K562 (cell line): ENCODE results near the gene SPAG16. TPM values are rescaled to one million over a fixed set of nuclear protein-coding genes. Genes with fewer than 3 reads are reported as not detected.

Experiments used
- ATAC-seq: fragments of 200-7000 bp; cut with Tn5 transposase; 3 replicates; pipeline ENCODE4 v1.9.1; 2020; ENCODE audit warnings: moderate library complexity
- BruUV-seq: library from RNA; stranded (reverse); fragments of 400-500 nt; replicated peaks from 2 replicates; lab custom pipeline; 2021; lab: Mats Ljungman, UMichigan
- CTCF ChIA-PET: fragments of 300-600 bp; formaldehyde crosslinking; extraction: SDS; loops from one replicate; lab custom pipeline; 2021; ENCODE audit warnings: low intra/inter-chr PET ratio; lab: Yijun Ruan, JAX
- POLR2A ChIA-PET: fragments of 300-600, 350-650 bp; sonication (Branson Sonifier 250); formaldehyde crosslinking; extraction: SDS; loops from one replicate; lab custom pipeline; 2021; ENCODE audit warnings: antibody characterized with exemption, inconsistent platforms; lab: Yijun Ruan, JAX
- DNase-seq, 4 experiments: peaks; one replicate each; pipeline versions ENCODE4 v3.0.0 to v3.0.0-alpha.2; 2011 to 2018; ENCODE audit warnings: low spot score in 3 of 4, mixed read lengths in 3 of 4; ENCODE audit errors: extremely low read depth in 1 of 4
- FAIRE-seq: peaks from 2 replicates; lab custom pipeline; 2011; peaks lifted over from hg19 to GRCh38; lab: Jason Lieb, UNC
- H2AFZ ChIP-seq: 2 replicates; pipeline ENCODE4 v1.6.0; 2011; ENCODE audit warnings: low read depth, low read length, control low read depth, inconsistent platforms
- H3K27ac ChIP-seq: fragments of 200-600 bp; 3 replicates; pipeline ENCODE4 v1.8.0; 2011; ENCODE audit warnings: low read depth, mild to moderate bottlenecking, control low read depth, inconsistent platforms, low read length, moderate library complexity, mixed read lengths; ENCODE audit errors: extremely low read depth
- H3K27me3 ChIP-seq, 2 experiments: fragments of 300-600 bp in 1 of 2; 2 replicates in 1 of 2; 3 replicates in 1 of 2; pipeline versions ENCODE4 v1.6.0 to v1.8.0; 2011; ENCODE audit warnings: inconsistent platforms in 2 of 2, low read length in 2 of 2, mild to moderate bottlenecking in 1 of 2, mixed read lengths in 1 of 2, moderate library complexity in 1 of 2; ENCODE audit not compliant: control insufficient read depth in 2 of 2, insufficient read depth in 2 of 2
- H3K36me3 ChIP-seq: fragments of 300-600 bp; 3 replicates; pipeline ENCODE4 v1.8.0; 2011; ENCODE audit warnings: mild to moderate bottlenecking, low read length, inconsistent platforms; ENCODE audit not compliant: control insufficient read depth, insufficient read depth
- H3K4me1 ChIP-seq, 2 experiments: fragments of 200-600 bp in 1 of 2; replicated peaks in 1 of 2; 2 replicates in 1 of 2; 3 replicates in 1 of 2; pipeline versions ENCODE4 v1.5.1 to v1.8.0; 2011; ENCODE audit warnings: inconsistent platforms in 2 of 2, low read length in 2 of 2, mild to moderate bottlenecking in 1 of 2, mixed read lengths in 1 of 2, moderate library complexity in 1 of 2; ENCODE audit not compliant: control insufficient read depth in 2 of 2, insufficient read depth in 2 of 2
- H3K4me2 ChIP-seq: 2 replicates; pipeline ENCODE4 v1.6.1; 2011; ENCODE audit warnings: low read length, control low read depth, inconsistent platforms, mixed read lengths; ENCODE audit not compliant: insufficient read depth
- H3K4me3 ChIP-seq: fragments of 200-600 bp; sonication (generic), shearing (Covaris generic); 2 replicates; pipeline ENCODE4 v1.5.1; 2016; ENCODE audit warnings: control low read depth, inconsistent platforms
- H3K79me2 ChIP-seq: fragments of 200-600 bp; 3 replicates; pipeline ENCODE4 v1.8.0; 2011; ENCODE audit warnings: low read length, inconsistent platforms; ENCODE audit not compliant: control insufficient read depth, insufficient read depth
- H3K9ac ChIP-seq, 2 experiments: 2 replicates each; pipeline versions ENCODE4 v1.6.0 to v1.6.1; 2011; ENCODE audit warnings: low read depth in 2 of 2, low read length in 2 of 2, control low read depth in 1 of 2, inconsistent platforms in 1 of 2, mild to moderate bottlenecking in 1 of 2, mixed read lengths in 1 of 2; ENCODE audit not compliant: insufficient read depth in 1 of 2
- H3K9me1 ChIP-seq: one replicate; pipeline ENCODE4 v1.6.0; 2011; ENCODE audit warnings: inconsistent platforms, mild to moderate bottlenecking, low read length, moderate library complexity; ENCODE audit not compliant: control insufficient read depth, insufficient read depth
- H3K9me3 ChIP-seq: replicated peaks from 2 replicates; pipeline ENCODE4 v1.5.1; 2011; ENCODE audit warnings: low read depth, low read length, inconsistent platforms; ENCODE audit not compliant: control insufficient read depth, insufficient read depth
- H4K20me1 ChIP-seq: replicated peaks from 2 replicates; pipeline ENCODE4 v1.6.1; 2011; ENCODE audit warnings: low read length, inconsistent platforms, mixed read lengths; ENCODE audit not compliant: control insufficient read depth, insufficient read depth
- AFF4 ChIP-seq: sonication (generic); formaldehyde crosslinking; IDR thresholded peaks from 2 replicates; pipeline ENCODE4 v1.8.0; 2023; ENCODE audit warnings: mild to moderate bottlenecking, missing genetic modification reagents
- ELK1 ChIP-seq: sonication (generic); formaldehyde crosslinking; IDR thresholded peaks from 2 replicates; pipeline ENCODE4 v1.8.1; 2022; ENCODE audit warnings: missing genetic modification reagents
- IRF9 ChIP-seq: fragments of 450-650 bp; IDR thresholded peaks from 2 replicates; pipeline ENCODE4 v1.6.1; 2016; ENCODE audit warnings: missing biosample characterization, missing genetic modification characterization
- JUNB ChIP-seq: fragments of 450-650 bp; formaldehyde crosslinking; conservative IDR thresholded peaks from 2 replicates; pipeline ENCODE4 v1.4.0; 2020; ENCODE audit warnings: mild to moderate bottlenecking
- NCOA4 ChIP-seq: fragments of 450-650 bp; IDR thresholded peaks from 2 replicates; pipeline ENCODE4 v1.6.1; 2018; ENCODE audit warnings: mild to moderate bottlenecking; ENCODE audit not compliant: partially characterized antibody
- PATZ1 ChIP-seq: fragments of 250-450 bp; sonication (Bioruptor Pico); IDR thresholded peaks from 2 replicates; pipeline ENCODE4 v1.5.0; 2020; ENCODE audit warnings: mild to moderate bottlenecking, borderline replicate concordance
- PKNOX1 ChIP-seq: fragments of 450-650 bp; IDR thresholded peaks from 2 replicates; pipeline ENCODE4 v1.6.1; 2016
- SRSF9 ChIP-seq: fragments of 200-400 bp; formaldehyde crosslinking; IDR thresholded peaks from 2 replicates; pipeline ENCODE4 v1.6.1; 2017; ENCODE audit warnings: low read depth, low read length, borderline replicate concordance
- TFE3 ChIP-seq: fragments of 450-650 bp; formaldehyde crosslinking; IDR thresholded peaks from 2 replicates; pipeline ENCODE4 v1.4.0; 2020; ENCODE audit warnings: mild to moderate bottlenecking, mixed read lengths
- ZKSCAN1 ChIP-seq: fragments of 150-350 bp; IDR thresholded peaks from 2 replicates; pipeline ENCODE4 v1.6.1; 2016; ENCODE audit warnings: low read depth, low read length
- ZNF589 ChIP-seq: fragments of 200-800 bp; sonication (Bioruptor generic); IDR thresholded peaks from 2 replicates; pipeline ENCODE4 v1.6.1; 2016; ENCODE audit warnings: low read depth, missing genetic modification characterization, missing compliant biosample characterization
- whole genome bisulfite sequencing: fragments of 100-300 bp; shearing (Covaris generic); methylation state at CpG from one replicate; pipeline ENCODE4 v1.1.6; 2016; ENCODE audit warnings: low coverage, mixed read lengths; ENCODE audit not compliant: insufficient coverage; ENCODE audit errors: missing lambda C conversion rate; 5-methylcytosine and 5-hydroxymethylcytosine counted together
- in situ Hi-C: fragments of 300-500 bp; cut with MboI; formaldehyde crosslinking; loops from 4 replicates; pipeline ENCODE4 v1.15.0; 2018; ENCODE audit warnings: inconsistent platforms, mixed read lengths
- intact Hi-C: fragments of 100-400 bp; cut with micrococcal nuclease; formaldehyde crosslinking; loops from 2 replicates; pipeline ENCODE4 v1.14.2; 2022
- polyA plus RNA-seq, 8 experiments: library from polyadenylated mRNA; depleted of rRNA in 4 of 8; stranded (reverse) in 5 of 8; unstranded in 3 of 8; fragments of >200 nt; fragmentation: Nextera tagmentation in 2 of 8; fragmentation: Illumina TruSeq in 1 of 8; extraction: Ambion mirVana in 2 of 8; extraction: Trizol in 1 of 8; gene quantifications; 2 replicates each; pipeline versions ENCODE4 v1.2.1 to v1.2.3, GENCODE V29; 2011 to 2014; ENCODE audit warnings: inconsistent platforms in 1 of 8, missing spikeins in 1 of 8
- total RNA-seq, 7 experiments: library from RNA; depleted of rRNA in 6 of 7; stranded (reverse); fragments of >200 nt in 6 of 7; fragmentation: Illumina TruSeq in 2 of 7; extraction: Trizol in 2 of 7; gene quantifications; 2 replicates each; pipeline versions ENCODE4 v1.2.1 to v1.2.3, GENCODE V29; 2011 to 2021; ENCODE audit warnings: low replicate concordance in 1 of 7

SPAG16 gene
- total and polyA plus RNA-seq, 9 of the 15 experiments (the other 6 are each of a cell fraction or from before 2014, with no cell fraction given), result 0.98 to 5.9 (median 3.5) TPM

GRCh38 chr2:214192711-214193110 lies 908.4 kb downstream of the SPAG16 start:
- H3K36me3 ChIP-seq, result no peaks in the 10 kb centered on the region
- no peaks in the 10 kb centered on the region for H3K79me2 ChIP-seq
- BruUV-seq, result no TSS peak
- no peak overlapping the region for H3K4me2 ChIP-seq
- no peaks in the 10 kb centered on the region for H3K27me3 ChIP-seq
- intact Hi-C loops, result no loop called here
- H3K27ac ChIP-seq, result no peak overlapping the region
- H3K4me3 ChIP-seq, result no peak overlapping the region
- H3K4me1 ChIP-seq, result no peaks in the 10 kb centered on the region
- DNase-seq, result no peak
- FAIRE-seq, result no peak
- no peaks in the 10 kb centered on the region for H3K9me1 ChIP-seq
- no peak overlapping the region for H3K9ac ChIP-seq
- in situ Hi-C loops, result no loop called here
- CTCF ChIA-PET, result no interaction called here
- WGBS, result 0% methylated on average over 3 of the region's 3 CpGs
- no peaks in the 10 kb centered on the region for H4K20me1 ChIP-seq
- H3K9me3 ChIP-seq, result no peaks in the 10 kb centered on the region
- POLR2A ChIA-PET, result no interaction called here
- no peak overlapping the region for H2AFZ ChIP-seq
- ATAC-seq, result no peak
- TF ChIP-seq NCOA4, result no peak
- TF ChIP-seq AFF4 (CRISPR knock-in tag), result no peak
- no peak for TF ChIP-seq TFE3 (CRISPR knock-in tag)
- TF ChIP-seq IRF9, result no peak
- TF ChIP-seq ZKSCAN1, result no peak
- no peak for TF ChIP-seq SRSF9
- no peak for TF ChIP-seq PATZ1 (CRISPR knock-in tag)
- TF ChIP-seq ZNF589 (CRISPR knock-in tag), result no peak
- TF ChIP-seq PKNOX1, result no peak
- no peak for TF ChIP-seq JUNB
- TF ChIP-seq ELK1 (CRISPR knock-in tag), result no peak
